ENCODE results near the gene WSB2. TPM values are rescaled to one million over a fixed set of nuclear protein-coding genes. Genes with fewer than 3 reads are reported as not detected.
"Not testable (repeated sequence)": the region's sequence is repeated elsewhere in the genome, so short reads cannot be mapped to it uniquely, and the experiment has no call there.

Gene WSB2
- total RNA-seq, 1 donor from 2014 or later: 68.6 TPM

GRCh38 chr12:118033323-118033722 is 27.7 kb downstream of the WSB2 start:
- no peak for TF ChIP-seq CTCF (IDR thresholded peaks at IDR 0.05)
- intact Hi-C loops (cut with DNase I): no loop called here
- Histone ChIP-seq H3K27me3 (no peaks in the 10 kb centered on the region), H3K36me3 (peaks cover 67 to 92% of the 10 kb centered on the region in 2 donors), H3K4me3 (no peak overlapping the region), H3K9me3 (no peaks in the 10 kb centered on the region), H3K4me1 (no peaks in the 10 kb centered on the region), H3K27ac (no peak overlapping the region)
- no peak for DNase-seq (ENCODE audit: low spot score in 2 of 2)

GRCh38 chr12:118032188-118032587 is 28.8 kb downstream of the WSB2 start:
- no peak for TF ChIP-seq CTCF (IDR thresholded peaks at IDR 0.05)
- no peaks in the 10 kb centered on the region for H3K4me1 ChIP-seq
- H3K27me3 ChIP-seq: no peaks in the 10 kb centered on the region
- intact Hi-C loops (cut with DNase I): no loop called here
- peaks cover 61 to 86% of the 10 kb centered on the region in 2 donors for H3K36me3 ChIP-seq
- DNase-seq (ENCODE audit: low spot score in 2 of 2): no peak
- H3K27ac ChIP-seq: no peak overlapping the region
- H3K4me3 ChIP-seq: no peak overlapping the region
- no peaks in the 10 kb centered on the region for H3K9me3 ChIP-seq

- peaks cover 46 to 77% of the 10 kb centered on the region in 2 donors for H3K36me3 ChIP-seq
- intact Hi-C loops (cut with DNase I): no loop called here
These were observed 31.8 kb downstream of the WSB2 start for GRCh38 chr12:118029166-118029565.

GRCh38 chr12:118025168-118025567 is 35.8 kb downstream of the WSB2 start:
- no peaks in the 10 kb centered on the region for H3K9me3 ChIP-seq
- DNase-seq (ENCODE audit: low spot score in 2 of 2): no peak
- TF ChIP-seq CTCF (IDR thresholded peaks at IDR 0.05): no peak
- peaks cover 25 to 51% of the 10 kb centered on the region in 2 donors for H3K36me3 ChIP-seq
- no peaks in the 10 kb centered on the region for H3K27me3 ChIP-seq
- intact Hi-C loops (cut with DNase I): no loop called here
- H3K4me3 ChIP-seq: no peak overlapping the region
- no peak overlapping the region for H3K27ac ChIP-seq
- no peaks in the 10 kb centered on the region for H3K4me1 ChIP-seq

More at GRCh38 chr12:118029166-118029565, 31.8 kb downstream of the WSB2 start:
- Histone ChIP-seq H3K27ac (no peak overlapping the region), H3K9me3 (no peaks in the 10 kb centered on the region), H3K27me3 (no peaks in the 10 kb centered on the region), H3K4me1 (no peaks in the 10 kb centered on the region), H3K4me3 (no peak overlapping the region)
- DNase-seq (ENCODE audit: low spot score in 2 of 2): no peak
- no peak for TF ChIP-seq CTCF (IDR thresholded peaks at IDR 0.05)

- DNase-seq (ENCODE audit: low spot score in 2 of 2): no peak
- Histone ChIP-seq H3K9me3 (no peaks in the 10 kb centered on the region), H3K27me3 (no peaks in the 10 kb centered on the region), H3K4me3 (no peak overlapping the region), H3K4me1 (no peaks in the 10 kb centered on the region), H3K27ac (no peak overlapping the region), H3K36me3 (peaks cover 25 to 37% of the 10 kb centered on the region in 2 donors)
- intact Hi-C loops (cut with DNase I): no loop called here
- TF ChIP-seq CTCF (IDR thresholded peaks at IDR 0.05): no peak
These were observed 37.6 kb downstream of the WSB2 start for GRCh38 chr12:118023301-118023860.

GRCh38 chr12:118022728-118023109 is 38.3 kb downstream of the WSB2 start:
- no peaks in the 10 kb centered on the region for H3K27me3 ChIP-seq
- no peak overlapping the region for H3K4me3 ChIP-seq
- no peaks in the 10 kb centered on the region for H3K4me1 ChIP-seq
- H3K9me3 ChIP-seq: no peaks in the 10 kb centered on the region
- no peak for TF ChIP-seq CTCF (IDR thresholded peaks at IDR 0.05)
- no peak overlapping the region for H3K27ac ChIP-seq
- intact Hi-C loops (cut with DNase I): no loop called here
- no peak for DNase-seq (ENCODE audit: low spot score in 2 of 2)
- H3K36me3 ChIP-seq: peaks cover 25 to 35% of the 10 kb centered on the region in 2 donors

GRCh38 chr12:118022097-118022727 is 38.8 kb downstream of the WSB2 start:
- H3K4me3 ChIP-seq; DNase-seq (ENCODE audit: low spot score in 2 of 2); intact Hi-C loops (cut with DNase I); H3K27ac ChIP-seq; H3K27me3 ChIP-seq; H3K4me1 ChIP-seq; H3K9me3 ChIP-seq: not testable (repeated sequence)
- peaks cover 24 to 32% of the 10 kb centered on the region in 2 donors for H3K36me3 ChIP-seq
